Jurkat, Clone E6-1 (cell line): ENCODE results near the gene TTC23.

Experiments
- DNase-seq: peaks from one replicate; pipeline ENCODE4 v3.0.0-alpha.2; 2011; ENCODE audit warnings: low read depth, low spot score
- H3K4me3 ChIP-seq: 2 replicates; pipeline ENCODE4 v1.5.1; 2011; ENCODE audit warnings: mild to moderate bottlenecking, low read length, control low read depth, moderate library complexity

The TTC23 gene

DNA sequence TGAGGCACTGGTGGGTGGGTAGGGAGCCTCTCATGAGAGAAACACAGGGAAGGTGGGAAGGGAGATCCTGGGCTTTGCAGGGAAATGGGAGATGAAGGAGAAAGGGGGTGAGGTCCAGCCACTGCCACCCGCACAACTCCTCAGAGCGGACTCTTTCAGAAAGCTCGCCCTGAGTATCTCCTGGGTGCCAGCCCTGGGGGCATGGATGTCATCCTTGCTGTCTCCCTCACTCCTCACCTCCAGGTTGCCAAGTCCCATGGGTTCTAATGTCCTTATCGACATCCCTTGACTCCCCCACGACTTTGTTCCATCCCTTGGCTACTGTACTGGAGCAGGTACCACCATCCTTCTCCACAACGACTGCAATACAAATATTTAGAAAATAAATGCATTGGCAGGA lies 103.6 kb downstream of the TTC23 start:
- no peak for DNase-seq
- no peak overlapping the region for H3K4me3 ChIP-seq

DNA sequence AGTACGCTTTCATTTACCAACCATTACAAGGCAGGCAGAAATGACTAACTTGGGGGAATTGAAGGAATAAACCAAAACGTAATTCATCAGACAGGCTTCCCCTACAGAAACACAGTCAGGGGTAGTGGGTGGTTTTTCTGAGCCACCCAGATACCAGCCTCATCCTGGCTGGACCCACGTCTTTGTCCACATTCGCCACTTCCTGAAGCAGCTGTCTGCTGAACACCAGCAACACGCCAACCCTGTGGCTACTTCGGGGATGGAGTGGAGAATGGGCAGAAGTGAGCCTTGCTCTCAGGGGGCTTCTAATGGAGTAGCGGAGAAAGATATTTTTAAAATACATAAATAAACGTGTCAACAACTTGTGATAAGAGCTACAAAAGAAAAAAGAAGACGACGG lies 104.4 kb downstream of the TTC23 start:
- DNase-seq = no peak
- no peak overlapping the region for H3K4me3 ChIP-seq

DNA sequence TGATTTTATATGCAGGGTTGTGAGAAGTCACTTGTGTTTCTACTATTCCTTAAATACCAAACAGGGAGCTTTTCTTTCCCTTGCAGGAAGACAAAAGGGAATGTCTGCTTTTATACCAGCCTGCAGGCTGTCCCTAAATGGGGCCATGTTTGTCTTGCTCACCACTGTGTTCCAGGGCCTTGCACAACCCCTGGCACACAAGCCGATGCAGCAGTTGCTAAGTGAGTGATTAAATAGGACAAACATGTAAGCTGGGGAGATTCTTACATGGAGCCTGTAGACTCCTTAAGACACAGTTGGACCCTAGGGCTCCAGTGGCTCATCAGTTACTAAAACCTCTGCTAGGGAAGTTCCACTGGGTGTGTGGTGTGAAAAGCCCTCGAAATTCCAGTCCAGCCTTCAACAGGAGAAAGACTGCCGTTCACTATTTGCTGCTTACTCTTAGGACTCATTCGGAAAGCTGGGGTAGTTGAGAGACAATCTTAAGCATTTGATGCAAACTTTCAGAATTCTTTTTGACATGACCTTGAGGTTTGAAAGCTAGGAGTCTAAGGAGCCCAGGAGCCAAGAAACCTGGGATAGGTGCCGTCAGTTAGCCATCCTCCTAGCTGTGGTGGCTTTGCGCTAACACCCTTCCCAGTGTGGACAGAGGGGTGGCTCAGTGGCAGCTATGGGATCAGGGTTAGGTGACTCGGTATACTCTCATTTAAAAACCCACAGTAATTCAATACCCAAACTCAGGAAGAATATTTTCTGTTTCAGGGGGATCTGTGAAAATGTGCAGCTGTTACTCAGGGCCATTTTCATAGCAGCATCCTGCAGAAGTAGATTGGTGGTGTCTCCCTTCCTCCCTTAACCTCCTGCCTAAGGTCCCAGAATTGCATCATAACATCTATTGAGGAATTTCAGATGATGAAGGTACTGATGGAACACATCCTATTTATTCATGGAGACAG lies 105.4 kb downstream of the TTC23 start:
- no peak for DNase-seq
- H3K4me3 ChIP-seq = no peak overlapping the region

DNA sequence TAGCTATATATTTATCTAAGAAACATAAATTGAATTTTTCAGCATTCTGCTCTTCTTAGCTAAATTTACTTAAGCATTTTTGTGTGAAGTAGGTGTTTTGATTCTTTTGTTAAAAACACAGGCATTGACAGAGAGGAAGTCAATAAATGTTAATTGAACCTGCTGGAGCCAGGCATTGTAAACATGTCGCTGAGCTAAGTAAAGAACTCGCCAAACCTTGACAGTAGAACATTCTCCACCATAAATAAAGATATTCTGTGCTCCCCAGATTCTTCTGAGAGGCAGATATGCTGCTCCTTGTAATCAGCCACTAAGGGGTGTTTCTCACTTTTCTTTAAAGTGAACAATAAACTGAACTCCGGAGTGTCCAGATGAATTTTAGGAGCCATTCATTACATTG lies 106.1 kb downstream of the TTC23 start:
- no peak for DNase-seq
- no peak overlapping the region for H3K4me3 ChIP-seq

DNA sequence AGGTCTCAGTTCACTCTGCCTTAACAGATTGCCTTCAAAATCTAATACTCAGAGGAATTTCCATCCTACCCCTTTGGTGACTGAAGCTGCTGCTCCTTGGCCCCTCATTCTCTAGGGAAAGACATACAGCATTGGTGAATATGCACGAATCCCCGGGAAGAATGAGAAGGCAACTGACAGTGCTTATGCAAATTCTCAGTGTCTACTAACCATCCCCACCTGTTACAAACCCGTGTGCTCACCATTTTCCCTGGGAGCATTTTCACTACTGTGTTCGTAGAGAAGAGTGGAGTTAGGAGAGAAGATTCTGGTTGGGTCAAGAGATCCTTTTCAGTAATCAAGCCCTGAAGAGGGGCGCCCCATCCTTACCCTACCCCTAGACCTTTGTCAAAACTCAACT lies 106.8 kb downstream of the TTC23 start:
- H3K4me3 ChIP-seq = no peak overlapping the region
- no peak for DNase-seq

DNA sequence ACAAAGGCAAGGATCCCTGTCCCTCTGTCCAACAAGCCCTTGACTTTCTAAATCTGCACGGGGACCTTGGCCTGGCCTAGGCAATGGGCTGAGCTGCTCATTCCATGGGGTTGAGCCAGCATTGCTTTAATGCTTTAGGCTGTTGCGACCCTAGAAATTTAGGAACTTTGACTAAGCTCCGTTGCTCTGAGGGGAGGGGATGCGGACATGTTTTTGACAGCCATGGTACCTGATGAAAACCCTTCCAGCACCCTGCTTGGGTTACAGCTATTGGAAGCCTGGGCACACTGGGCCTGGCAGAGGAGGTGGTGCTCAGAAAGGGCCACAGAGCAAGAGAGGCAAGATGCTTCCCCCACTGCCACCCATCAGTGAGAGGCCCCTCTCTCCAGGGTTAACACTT lies 107.4 kb downstream of the TTC23 start:
- no peak overlapping the region for H3K4me3 ChIP-seq
- no peak for DNase-seq

DNA sequence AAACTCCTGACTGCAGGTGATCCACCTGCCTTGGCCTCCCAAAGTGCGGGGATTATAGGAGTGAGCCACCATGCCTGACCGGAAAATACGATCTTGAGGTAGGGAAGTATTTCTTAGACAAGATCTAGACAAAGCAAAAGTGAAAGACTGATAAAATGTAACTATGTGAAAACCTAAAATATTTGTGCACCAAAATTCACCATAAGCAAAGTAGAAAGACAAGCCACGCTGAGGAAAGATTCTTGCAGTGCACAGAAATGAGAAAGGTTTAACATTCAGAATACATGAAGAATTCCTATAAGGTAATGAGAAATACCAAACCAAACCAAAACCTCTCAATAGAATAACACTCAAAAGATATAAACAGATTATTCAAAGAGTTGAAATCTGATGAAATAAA lies 108.8 kb downstream of the TTC23 start:
- no peak for DNase-seq

DNA sequence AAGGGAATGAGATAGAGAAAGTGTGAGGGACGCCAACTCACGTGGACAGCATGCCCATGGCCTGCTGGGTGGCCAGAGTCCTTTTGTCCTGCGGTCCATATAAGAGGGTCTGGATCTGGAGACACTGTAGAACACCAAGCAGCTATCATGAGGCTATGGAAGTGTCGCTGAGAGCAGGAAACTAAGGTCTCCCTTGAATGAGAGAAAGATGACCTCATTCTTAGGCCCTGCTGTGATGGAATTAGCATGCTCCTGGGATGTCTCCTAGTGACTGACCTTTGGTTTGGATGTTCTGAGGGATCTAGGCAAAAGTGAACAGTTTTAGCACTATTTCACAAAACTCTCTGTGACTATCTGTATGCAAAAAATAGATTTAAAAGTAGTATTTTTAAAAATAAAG lies 110.1 kb downstream of the TTC23 start:
- DNase-seq = no peak
- H3K4me3 ChIP-seq = no peak overlapping the region

More for the DNA sequence above, 108.8 kb downstream of the TTC23 start:
- no peak overlapping the region for H3K4me3 ChIP-seq

DNA sequence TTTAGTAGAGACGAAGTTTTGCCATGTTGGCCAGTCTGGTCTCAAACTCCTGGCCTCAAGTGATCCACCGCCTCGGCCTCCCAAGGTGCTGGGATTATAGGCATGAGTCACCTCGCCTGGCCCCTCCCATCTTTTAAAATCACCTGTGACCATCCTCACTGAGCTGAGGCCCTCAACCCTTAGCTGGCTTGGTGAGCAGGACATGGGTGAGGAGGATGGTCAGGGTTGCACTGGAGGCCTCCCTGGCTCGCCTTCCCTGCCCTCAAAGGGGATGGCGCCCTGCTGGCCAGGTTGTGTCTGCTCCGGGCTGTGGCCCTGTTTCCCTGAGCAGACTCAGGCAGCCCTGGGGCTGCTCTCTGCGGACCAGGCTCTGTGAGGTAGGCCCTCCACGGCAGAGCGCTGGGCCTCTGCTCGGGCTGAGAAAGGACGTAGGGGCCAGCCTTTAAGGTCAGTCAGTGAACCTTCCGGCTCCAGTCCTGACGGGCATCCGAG lies 110.8 kb downstream of the TTC23 start:
- H3K4me3 ChIP-seq = no peak overlapping the region
- DNase-seq = no peak

DNA sequence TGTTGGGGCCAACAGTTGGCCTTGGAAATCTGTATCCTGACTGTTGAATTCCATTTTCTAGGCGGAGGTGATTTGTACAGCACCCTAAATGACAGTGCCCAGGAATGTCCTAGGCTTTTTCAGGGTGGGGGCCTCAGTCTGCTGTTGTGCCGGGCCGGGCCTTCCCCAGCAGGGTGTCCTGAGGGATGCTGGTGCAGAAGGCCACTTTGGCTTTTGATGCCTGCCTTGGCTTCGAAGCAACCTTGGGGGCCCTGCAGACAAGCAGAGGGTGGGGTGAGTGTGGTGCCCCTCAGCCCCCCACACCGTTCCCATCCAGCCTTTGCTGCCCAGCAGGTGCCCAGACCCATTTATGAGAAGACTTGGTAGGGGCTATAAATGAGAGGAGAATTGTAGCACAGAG lies 111.5 kb downstream of the TTC23 start:
- H3K4me3 ChIP-seq = no peak overlapping the region
- no peak for DNase-seq

DNA sequence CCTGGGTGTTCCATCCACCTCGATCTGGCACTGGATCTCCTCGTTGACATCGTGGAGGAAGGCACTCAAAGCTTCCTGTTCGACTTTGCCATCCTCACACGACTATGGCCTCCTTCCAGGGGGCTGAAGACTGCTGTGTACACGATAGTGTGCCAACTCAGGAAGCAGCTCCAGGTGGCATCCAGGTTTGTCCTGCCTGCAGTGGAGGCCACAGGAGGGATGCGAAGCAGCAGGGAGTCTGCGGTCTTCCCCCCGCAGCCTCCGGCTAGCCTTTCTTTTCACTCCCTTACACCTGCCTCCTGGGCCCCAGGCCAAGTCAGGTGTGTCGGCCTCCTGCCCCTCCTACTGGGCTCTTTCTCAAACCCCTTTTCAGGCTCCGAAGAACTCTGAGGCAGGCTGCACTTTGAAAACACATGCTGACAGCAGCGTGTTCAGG lies 112.3 kb downstream of the TTC23 start:
- no peak for DNase-seq
- no peak overlapping the region for H3K4me3 ChIP-seq

DNA sequence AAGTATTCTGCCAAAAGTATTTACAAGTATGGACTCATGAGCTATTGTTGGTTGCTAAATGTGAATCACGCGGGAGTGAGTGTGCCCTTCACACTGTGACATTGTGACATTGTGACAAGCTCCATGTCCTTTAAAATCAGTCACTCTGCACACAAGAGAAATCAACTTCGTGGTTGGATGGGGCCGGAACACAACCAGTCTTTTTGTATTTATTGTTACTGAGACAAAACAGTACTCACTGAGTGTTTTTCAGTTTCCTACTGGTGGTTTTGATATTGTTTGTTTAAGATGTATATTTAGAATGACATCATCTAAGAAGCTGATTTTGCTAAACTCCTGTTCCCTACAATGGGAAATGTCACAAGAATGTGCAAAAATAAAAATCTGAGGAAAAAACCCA lies 114.2 kb downstream of the TTC23 start:
- DNase-seq = no peak
- no peak overlapping the region for H3K4me3 ChIP-seq

DNA sequence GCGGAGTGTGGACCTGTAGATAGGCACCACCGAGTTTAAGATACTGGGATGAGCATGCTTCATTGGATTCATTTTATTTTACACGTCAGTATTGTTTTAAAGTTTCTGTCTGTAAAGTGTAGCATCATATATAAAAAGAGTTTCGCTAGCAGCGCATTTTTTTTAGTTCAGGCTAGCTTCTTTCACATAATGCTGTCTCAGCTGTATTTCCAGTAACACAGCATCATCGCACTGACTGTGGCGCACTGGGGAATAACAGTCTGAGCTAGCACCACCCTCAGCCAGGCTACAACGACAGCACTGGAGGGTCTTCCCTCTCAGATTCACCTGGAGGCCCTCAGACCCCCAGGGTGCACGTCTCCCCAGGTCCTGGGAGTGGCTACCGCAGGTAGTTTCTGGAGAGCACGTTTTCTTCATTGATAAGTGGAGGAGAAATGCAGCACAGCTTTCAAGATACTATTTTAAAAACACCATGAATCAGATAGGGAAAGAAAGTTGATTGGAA lies 115.0 kb downstream of the TTC23 start:
- no peak overlapping the region for H3K4me3 ChIP-seq
- DNase-seq = no peak

DNA sequence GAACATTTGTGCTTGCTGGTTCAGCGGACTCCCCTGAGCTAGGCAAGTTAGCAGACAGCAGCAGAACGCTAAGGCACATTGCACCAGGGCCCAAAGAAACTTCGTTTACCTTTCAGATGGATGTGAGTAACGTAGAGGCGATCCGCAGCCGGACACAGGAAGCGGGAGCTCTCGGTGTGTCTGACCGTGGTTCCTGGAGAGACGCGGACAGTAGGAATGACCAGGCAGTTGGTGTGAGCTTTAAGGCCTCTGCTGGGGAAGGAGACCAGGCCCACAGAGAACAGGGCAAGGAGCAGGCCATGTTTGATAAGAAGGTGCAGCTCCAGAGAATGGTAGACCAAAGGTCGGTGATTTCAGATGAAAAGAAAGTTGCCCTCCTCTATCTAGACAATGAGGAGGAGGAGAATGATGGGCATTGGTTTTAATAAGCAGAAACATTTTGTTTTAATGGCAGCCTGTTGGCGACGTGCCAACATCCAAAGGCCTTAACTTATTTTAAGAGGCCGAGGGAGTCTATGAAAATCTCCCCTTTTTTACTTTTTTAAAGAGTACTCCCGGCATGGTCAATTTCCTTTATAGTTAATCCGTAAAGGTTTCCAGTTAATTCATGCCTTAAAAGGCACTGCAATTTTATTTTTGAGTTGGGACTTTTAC lies 116.6 kb downstream of the TTC23 start:
- no peak for DNase-seq
- H3K4me3 ChIP-seq = no peak overlapping the region

DNA sequence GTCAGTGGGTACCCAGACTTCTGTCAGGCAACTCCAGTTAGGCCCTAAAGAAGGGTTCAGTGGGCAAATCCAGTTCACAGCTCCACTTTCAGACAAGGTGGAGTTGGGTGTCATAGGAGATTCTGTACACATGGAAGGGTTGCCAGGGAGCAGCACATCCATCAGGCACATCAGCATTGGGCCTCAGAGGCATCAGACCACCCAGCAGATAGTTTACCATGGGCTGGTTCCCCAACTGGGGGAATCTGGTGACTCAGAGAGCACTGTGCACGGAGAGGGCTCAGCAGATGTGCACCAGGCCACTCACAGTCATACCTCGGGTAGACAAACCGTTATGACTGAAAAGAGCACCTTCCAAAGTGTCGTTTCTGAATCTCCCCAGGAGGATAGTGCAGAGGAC lies 117.3 kb downstream of the TTC23 start:
- DNase-seq = no peak
- no peak overlapping the region for H3K4me3 ChIP-seq

DNA sequence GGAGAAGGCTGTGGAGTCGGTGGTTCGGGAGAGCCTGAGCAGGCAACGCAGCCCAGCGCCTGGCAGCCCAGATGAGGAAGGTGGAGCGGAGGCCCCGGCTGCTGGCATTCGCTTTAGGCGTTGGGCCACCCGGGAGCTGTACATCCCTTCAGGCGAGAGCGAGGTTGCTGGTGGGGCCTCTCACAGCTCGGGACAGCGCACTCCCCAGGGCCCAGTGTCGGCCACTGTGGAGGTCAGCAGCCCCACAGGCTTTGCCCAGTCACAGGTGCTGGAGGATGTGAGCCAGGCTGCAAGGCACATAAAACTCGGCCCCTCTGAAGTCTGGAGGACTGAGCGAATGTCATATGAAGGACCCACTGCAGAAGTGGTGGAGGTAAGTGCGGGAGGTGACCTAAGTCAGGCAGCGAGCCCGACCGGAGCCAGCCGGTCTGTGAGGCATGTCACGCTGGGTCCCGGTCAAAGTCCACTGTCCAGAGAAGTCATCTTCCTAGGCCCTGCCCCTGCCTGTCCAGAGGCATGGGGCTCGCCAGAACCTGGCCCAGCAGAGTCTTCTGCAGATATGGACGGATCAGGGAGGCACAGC lies 117.8 kb downstream of the TTC23 start:
- H3K4me3 ChIP-seq = no peak overlapping the region
- no peak for DNase-seq

DNA sequence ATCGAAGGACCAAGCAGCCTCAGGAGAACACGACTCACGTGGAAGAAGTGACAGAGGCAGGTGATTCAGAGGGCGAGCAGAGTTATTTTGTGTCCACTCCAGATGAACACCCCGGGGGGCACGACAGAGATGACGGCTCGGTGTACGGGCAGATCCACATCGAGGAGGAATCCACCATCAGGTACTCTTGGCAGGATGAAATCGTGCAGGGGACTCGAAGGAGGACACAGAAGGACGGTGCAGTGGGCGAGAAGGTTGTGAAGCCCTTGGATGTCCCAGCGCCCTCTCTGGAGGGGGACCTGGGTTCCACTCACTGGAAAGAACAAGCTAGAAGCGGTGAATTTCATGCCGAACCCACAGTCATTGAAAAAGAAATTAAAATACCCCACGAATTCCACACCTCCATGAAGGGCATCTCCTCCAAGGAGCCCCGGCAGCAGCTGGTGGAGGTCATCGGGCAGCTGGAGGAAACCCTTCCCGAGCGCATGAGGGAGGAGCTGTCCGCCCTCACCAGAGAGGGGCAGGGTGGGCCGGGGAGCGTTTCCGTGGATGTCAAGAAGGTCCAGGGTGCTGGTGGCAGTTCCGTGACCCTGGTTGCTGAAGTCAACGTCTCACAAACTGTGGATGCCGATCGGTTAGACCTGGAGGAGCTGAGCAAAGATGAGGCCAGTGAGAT lies 118.5 kb downstream of the TTC23 start:
- no peak for DNase-seq
- H3K4me3 ChIP-seq = no peak overlapping the region

DNA sequence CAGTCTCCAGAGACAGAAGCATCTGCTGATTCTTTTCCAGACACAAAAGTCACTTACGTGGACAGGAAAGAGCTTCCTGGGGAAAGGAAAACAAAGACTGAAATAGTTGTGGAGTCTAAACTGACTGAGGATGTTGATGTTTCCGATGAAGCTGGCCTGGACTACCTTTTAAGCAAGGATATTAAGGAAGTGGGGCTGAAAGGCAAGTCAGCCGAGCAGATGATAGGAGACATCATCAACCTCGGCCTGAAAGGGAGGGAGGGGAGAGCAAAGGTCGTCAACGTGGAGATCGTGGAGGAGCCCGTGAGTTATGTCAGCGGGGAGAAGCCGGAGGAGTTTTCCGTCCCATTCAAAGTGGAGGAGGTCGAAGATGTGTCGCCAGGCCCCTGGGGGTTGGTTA lies 119.1 kb downstream of the TTC23 start:
- H3K4me3 ChIP-seq = no peak overlapping the region
- no peak for DNase-seq

DNA sequence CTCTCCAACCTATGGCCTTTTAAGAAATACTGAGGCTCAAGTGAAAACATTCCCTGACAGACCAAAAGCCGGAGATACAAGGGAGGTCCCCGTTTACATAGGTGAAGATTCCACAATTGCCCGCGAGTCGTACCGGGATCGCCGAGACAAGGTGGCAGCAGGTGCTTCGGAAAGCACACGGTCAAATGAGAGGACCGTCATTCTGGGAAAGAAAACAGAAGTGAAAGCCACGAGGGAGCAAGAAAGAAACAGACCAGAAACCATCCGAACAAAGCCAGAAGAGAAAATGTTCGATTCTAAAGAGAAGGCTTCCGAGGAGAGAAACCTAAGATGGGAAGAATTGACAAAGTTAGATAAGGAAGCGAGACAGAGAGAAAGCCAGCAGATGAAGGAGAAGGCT lies 119.7 kb downstream of the TTC23 start:
- DNase-seq = no peak
- no peak overlapping the region for H3K4me3 ChIP-seq
